ENCODE data around the gene CCDC180.
"Not testable (repeated sequence)": the region's sequence is repeated elsewhere in the genome, so short reads cannot be mapped to it uniquely, and the experiment has no call there.

CCDC180 gene

GRCh38 chr9:97310023-97310422, 2.6 kb downstream of the CCDC180 start:
- Histone ChIP-seq H3K27ac (no peak overlapping the region), H3K4me3 (no peak overlapping the region)

GRCh38 chr9:97310896-97311295, 3.4 kb downstream of the CCDC180 start:
- no peak overlapping the region for H3K27ac ChIP-seq

GRCh38 chr9:97311798-97312500, 4.5 kb downstream of the CCDC180 start:
- Histone ChIP-seq H3K27ac (no peak overlapping the region), H3K4me3 (no peak overlapping the region)

More at GRCh38 chr9:97310896-97311295, 3.4 kb downstream of the CCDC180 start:
- no peak overlapping the region for H3K4me3 ChIP-seq

- Histone ChIP-seq H3K27ac (no peak overlapping the region), H3K4me3 (no peak overlapping the region)
Measured at GRCh38 chr9:97312556-97312955, 5.1 kb downstream of the CCDC180 start.

GRCh38 chr9:97313243-97313642, 5.8 kb downstream of the CCDC180 start:
- H3K27ac ChIP-seq = no peak overlapping the region

GRCh38 chr9:97313746-97314145, 6.3 kb downstream of the CCDC180 start:
- Histone ChIP-seq H3K4me3 (no peak overlapping the region), H3K27ac (no peak overlapping the region)

More at GRCh38 chr9:97313243-97313642, 5.8 kb downstream of the CCDC180 start:
- no peak overlapping the region for H3K4me3 ChIP-seq

- H3K4me3 ChIP-seq = no peak overlapping the region
- H3K27ac ChIP-seq = no peak overlapping the region
Measured at GRCh38 chr9:97314503-97314902, 7.0 kb downstream of the CCDC180 start.

- Histone ChIP-seq H3K4me3 (no peak overlapping the region), H3K27ac (no peak overlapping the region)
Measured at GRCh38 chr9:97315550-97315949, 8.1 kb downstream of the CCDC180 start.

- Histone ChIP-seq H3K4me3 (no peak overlapping the region), H3K27ac (no peak overlapping the region)
Measured at GRCh38 chr9:97316904-97317303, 9.4 kb downstream of the CCDC180 start.

GRCh38 chr9:97318433-97318832, 11.0 kb downstream of the CCDC180 start:
- no peak overlapping the region for H3K27ac ChIP-seq
- no peak overlapping the region for H3K4me3 ChIP-seq

- no peak overlapping the region for H3K27ac ChIP-seq
- H3K4me3 ChIP-seq = no peak overlapping the region
Measured at GRCh38 chr9:97319395-97319794, 11.9 kb downstream of the CCDC180 start.

- no peak overlapping the region for H3K4me3 ChIP-seq
- no peak overlapping the region for H3K27ac ChIP-seq
Measured at GRCh38 chr9:97320080-97320642, 12.7 kb downstream of the CCDC180 start.

- Histone ChIP-seq H3K27ac (no peak overlapping the region), H3K4me3 (no peak overlapping the region)
Measured at GRCh38 chr9:97321251-97321650, 13.8 kb downstream of the CCDC180 start.

GRCh38 chr9:97321691-97322090, 14.2 kb downstream of the CCDC180 start:
- no peak overlapping the region for H3K4me3 ChIP-seq
- no peak overlapping the region for H3K27ac ChIP-seq

- H3K4me3 ChIP-seq = no peak overlapping the region
- no peak overlapping the region for H3K27ac ChIP-seq
Measured at GRCh38 chr9:97322105-97322504, 14.6 kb downstream of the CCDC180 start.

- H3K27ac ChIP-seq = no peak overlapping the region
- no peak overlapping the region for H3K4me3 ChIP-seq
Measured at GRCh38 chr9:97324954-97325353, 17.5 kb downstream of the CCDC180 start.

- Histone ChIP-seq H3K4me3 (no peak overlapping the region), H3K27ac (no peak overlapping the region)
Measured at GRCh38 chr9:97327562-97327961, 20.1 kb downstream of the CCDC180 start.

- Histone ChIP-seq H3K4me3 (no peak overlapping the region), H3K27ac (no peak overlapping the region)
Measured at GRCh38 chr9:97332993-97333392, 25.5 kb downstream of the CCDC180 start.

- not testable (repeated sequence) for H3K27ac ChIP-seq, H3K4me3 ChIP-seq
Measured at GRCh38 chr9:97335622-97336021, 28.2 kb downstream of the CCDC180 start.

GRCh38 chr9:97348871-97349270, 41.4 kb downstream of the CCDC180 start:
- H3K27ac ChIP-seq = no peak overlapping the region
- H3K4me3 ChIP-seq = no peak overlapping the region

GRCh38 chr9:97349400-97349799, 41.9 kb downstream of the CCDC180 start:
- Histone ChIP-seq H3K27ac (no peak overlapping the region), H3K4me3 (no peak overlapping the region)

- Histone ChIP-seq H3K4me3 (no peak overlapping the region), H3K27ac (no peak overlapping the region)
Measured at GRCh38 chr9:97354637-97355036, 47.2 kb downstream of the CCDC180 start.
